GM19438 (cell line): ENCODE measurements around the gene VAV3.
"Not testable (repeated sequence)": the region's sequence is repeated elsewhere in the genome, so short reads cannot be mapped to it uniquely, and the experiment has no call there.

Experiments
- ATAC-seq: cut with Tn5 transposase; IDR thresholded peaks from one replicate; pipeline ENCODE4 v1.9.1; 2021; ENCODE audit warnings: low read depth; ENCODE audit not compliant: unreplicated experiment

Gene VAV3, protein sequence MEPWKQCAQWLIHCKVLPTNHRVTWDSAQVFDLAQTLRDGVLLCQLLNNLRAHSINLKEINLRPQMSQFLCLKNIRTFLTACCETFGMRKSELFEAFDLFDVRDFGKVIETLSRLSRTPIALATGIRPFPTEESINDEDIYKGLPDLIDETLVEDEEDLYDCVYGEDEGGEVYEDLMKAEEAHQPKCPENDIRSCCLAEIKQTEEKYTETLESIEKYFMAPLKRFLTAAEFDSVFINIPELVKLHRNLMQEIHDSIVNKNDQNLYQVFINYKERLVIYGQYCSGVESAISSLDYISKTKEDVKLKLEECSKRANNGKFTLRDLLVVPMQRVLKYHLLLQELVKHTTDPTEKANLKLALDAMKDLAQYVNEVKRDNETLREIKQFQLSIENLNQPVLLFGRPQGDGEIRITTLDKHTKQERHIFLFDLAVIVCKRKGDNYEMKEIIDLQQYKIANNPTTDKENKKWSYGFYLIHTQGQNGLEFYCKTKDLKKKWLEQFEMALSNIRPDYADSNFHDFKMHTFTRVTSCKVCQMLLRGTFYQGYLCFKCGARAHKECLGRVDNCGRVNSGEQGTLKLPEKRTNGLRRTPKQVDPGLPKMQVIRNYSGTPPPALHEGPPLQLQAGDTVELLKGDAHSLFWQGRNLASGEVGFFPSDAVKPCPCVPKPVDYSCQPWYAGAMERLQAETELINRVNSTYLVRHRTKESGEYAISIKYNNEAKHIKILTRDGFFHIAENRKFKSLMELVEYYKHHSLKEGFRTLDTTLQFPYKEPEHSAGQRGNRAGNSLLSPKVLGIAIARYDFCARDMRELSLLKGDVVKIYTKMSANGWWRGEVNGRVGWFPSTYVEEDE

DNA sequence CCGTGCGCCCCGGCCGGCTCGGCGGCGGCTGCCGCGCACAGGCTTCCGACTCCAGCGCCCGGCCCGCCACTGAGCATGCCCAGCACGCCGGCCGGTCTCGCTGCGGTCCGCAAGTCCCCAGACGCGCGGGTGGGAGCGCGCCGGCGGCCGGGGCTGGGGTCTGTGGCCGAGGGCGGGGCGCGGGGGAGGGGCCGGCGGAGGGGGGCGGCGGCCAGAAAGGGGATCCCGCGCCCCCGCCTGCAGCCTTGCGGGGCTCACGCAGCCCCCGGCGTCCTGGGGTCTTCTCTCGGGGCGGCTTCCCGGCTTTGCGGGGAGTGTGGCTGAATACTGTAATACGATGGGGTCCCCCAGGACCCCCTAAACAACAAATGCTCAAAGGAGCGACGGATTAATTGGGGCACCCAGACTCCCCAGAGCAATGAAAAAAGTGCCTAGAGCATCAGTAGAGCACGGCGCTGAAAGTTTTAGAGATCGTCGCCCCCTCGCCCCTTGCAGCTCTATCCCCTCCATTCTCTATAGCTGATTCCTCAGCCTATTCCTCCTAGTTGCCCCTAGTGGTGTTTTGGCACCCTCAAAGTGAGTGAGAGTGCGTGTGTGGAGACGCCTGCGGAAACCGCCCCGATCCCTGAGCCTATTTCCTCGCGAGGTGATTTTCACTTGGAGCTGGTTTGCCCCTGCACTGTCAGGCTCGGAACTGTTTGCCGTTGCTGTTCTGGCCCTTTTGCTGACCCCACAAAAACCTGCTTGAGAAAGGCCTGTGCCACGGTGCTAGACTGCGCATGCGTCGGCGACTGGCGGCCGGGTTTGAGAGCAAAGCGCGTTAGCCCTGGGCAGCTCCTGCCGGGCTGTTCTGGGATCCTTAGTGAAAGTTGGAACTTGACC is at the start of gene VAV3:
Gene VAV3, minus strand, starts transcription at position 71 of the 882 bp plus-strand sequence. CDS start 311 bp downstream, outside the sequence.
- ATAC-seq: no peak

DNA sequence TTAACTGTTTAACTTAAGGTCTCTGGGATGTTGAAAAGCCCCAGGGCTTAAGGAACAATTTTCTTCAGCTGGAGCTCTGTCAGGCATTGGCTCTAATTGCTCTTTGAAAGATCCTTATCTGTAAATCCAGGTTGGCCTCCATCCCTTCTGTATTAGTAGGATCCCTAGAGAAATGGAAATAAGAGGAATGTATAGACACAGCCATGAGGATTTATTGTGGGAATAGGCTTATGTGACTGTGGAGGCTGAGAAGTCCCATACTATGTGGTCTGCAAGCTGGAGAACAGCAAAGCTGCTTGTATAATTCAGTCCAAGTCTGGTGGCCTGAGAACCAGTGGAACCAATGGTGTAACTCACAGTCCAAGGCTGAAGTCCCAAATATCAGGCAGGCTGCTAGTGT is 47.6 kb upstream of the VAV3 start:
- ATAC-seq: no peak

DNA sequence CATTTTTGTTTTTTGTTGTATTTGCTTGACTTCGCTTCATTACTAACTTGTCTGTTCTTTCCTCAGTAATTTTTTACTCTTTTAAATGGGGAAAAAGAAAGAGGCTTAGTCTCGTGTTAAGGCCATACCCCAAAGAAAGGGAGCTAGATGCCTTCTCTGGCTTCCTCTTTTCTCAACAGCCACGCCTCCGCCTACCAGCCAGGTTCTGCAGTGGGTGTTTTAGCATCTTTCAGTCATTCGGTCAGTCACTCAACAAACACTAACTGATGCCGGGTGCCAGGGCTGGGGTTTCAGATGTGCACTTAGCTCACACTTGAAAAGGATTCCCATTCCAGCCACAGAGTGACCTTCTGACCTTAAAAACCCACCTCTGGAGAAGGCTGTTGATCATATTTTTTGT is 46.3 kb upstream of the VAV3 start:
- no peak for ATAC-seq

DNA sequence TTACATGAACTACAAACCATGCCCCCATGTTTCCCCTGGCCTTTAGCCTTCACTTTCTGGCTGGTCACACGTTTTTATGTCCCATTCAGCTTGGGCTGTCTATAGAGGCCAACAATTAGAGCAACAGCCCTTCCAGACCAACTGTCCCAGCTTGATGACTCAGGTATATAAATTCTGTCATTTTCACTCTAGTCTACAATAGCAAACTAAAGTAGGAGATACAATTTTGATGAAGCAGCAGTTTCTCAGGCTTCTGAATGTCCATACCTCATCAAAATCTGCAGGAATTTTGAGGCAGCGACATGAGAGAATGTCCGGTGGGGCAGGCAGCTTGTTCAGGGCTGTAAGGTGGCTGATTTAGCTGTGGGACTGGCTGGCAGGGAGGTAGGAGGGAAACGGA is 45.6 kb upstream of the VAV3 start:
- no peak for ATAC-seq

DNA sequence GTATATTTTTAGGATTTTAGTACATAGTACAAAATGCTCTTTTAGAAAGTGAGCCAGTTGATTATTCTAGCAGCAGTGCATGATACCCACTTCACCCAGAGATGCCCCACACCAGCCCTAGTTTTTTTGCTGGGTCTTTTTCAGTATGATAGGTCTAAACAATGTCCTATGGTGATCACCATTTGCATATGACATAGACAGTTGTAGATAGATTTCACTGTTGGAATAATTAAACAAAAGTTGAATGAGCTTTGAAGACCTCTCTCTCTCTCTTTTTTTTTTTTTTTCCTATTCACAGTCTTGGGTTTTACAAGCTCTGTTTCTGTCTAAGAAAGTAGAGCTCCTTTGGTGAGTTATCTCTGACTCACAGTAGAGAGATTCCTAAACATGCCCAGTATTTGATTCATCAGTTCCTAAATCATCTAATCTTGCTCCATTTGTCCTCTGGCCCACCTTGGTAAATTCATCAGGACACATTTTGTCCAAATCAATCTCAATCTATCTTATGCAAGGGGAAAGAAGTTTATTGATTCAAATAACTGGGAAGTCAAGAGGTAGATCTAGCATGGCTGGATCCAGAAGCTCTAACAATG is 44.7 kb upstream of the VAV3 start:
- no peak for ATAC-seq

DNA sequence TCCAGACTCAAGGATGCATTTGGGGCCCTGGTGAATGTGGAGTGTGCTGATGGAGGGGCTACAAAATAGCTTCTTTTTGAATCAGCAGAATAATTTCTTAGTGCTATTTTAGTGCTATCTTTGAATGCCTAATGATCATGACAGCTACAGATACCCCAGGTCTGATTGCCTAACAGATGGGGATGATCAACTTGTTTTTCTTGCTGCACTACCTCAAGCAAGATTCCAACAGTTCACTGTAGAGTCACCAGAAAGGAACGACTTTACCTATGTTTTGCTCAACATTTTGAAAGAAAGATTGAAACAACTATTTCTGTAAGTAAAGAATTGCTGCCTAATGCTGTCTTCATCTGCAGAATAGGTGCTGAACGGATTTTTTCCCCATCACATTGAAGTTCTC is 42.6 kb upstream of the VAV3 start:
- no peak for ATAC-seq

DNA sequence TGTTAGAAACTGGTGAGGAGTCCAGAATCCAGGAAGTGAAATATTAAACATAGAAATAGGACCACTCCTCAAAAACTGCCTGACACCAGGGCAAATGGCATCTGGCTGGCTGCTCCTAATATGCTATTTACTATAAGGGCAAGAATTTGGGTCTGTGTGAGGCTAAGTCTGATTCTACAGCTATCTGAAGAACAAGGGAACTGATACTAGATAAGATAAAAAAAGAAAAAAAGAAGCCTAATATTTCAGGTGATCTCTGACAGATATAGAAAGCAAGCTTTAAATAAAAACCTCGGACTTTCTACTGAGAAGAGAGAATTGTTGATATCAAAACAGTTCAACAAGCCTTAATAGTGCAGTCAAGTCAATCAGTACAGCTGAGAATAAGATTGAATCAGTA is 42.1 kb upstream of the VAV3 start:
- no peak for ATAC-seq

DNA sequence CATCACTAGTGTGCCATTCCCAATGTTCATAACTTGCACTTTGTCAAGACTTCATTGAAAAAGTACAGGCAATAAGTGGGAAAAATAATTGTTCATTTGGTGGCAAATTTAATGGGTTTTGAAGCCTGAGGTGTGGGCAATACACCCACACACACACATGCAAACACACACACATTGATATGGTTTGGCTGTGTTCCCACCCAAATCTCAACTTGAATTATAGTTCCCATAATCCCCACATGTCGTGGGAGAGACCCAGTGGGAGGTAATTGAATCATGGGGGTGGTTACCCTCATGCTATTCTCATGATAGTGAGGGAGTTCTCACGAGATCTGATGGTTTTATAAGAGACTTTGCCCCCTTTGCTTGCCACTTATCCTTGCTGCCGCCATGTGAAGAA is 39.9 kb upstream of the VAV3 start:
- not testable (repeated sequence) for ATAC-seq

DNA sequence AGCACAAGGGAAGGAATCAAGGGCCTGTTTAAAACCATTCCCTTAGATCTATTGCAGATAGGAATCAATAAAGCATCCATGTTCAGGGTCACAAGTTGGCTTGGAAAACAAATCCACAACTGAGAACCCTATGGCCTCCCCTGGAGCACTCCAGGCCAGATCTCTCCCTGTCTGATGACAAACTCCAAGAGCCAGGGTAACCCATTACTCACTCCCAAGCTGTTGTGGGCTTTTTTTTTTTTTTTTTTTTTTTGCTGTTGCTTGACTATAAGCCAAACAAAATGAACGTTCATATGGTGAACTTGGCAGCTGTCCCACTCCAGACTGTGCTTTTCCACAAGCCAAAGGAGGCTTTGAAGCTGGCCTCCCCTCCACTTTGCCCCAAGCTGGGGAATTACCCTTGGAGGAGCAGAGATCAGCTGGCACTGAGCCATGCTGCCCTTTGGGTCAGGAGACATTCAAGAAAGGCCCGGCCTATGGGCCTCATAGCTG is 35.7 kb upstream of the VAV3 start:
- no peak for ATAC-seq

DNA sequence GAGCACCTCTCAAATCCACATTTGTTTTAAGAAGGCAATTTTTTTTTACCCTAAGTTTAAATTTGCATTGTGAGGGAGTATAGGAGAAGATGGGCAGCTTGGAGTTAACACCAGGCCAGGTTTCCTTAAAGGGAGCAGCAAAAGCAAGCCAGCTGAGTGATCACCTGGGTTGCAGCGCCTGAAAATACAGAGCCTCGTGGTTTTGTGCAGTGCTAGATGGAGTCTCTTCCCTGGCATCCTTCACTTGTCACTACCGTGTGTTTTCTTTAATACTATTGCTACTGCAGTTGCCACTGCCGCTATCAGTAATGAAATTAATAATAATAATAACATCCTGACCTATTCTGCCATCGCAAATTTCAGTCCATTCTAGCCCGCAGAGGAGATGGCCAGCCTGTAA is 35.2 kb upstream of the VAV3 start:
- ATAC-seq: no peak

DNA sequence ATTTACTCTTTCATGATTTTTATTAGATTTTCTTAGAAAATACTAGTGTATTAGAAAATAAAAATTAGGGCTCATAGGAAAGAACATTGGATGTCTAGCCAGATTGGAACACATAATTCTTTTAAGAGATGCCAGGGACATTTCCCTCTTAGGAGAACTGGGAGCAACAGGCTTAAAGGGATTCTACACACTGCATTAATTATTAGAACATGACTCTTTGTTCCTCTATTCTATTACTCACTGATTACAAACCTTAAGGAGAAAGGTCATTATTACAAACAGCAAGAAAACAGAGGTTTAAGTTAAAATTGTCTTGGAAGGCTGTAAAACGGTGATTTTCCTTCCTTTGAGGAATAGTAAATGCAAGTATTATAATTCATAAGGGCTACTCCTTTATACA is 32.9 kb upstream of the VAV3 start:
- ATAC-seq: no peak

DNA sequence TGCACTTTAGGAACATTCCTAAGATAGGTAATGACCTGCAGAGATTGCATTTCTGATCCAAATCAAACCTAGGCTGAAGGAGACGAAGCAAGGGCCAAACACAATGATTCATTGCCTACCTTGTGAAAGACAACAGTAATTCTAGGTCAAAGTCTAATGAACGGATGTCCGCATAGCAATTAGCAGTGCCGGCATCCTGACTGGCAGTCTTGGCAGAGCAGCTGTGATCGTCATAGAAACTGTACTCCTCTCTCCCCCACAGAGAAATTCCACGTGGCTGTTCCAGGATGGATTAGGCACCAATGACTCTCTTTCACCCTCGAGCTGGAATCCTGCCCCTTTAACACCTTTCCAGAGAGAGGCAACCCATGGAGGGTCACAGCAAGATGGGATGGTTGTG is 28.9 kb upstream of the VAV3 start:
- ATAC-seq: no peak

DNA sequence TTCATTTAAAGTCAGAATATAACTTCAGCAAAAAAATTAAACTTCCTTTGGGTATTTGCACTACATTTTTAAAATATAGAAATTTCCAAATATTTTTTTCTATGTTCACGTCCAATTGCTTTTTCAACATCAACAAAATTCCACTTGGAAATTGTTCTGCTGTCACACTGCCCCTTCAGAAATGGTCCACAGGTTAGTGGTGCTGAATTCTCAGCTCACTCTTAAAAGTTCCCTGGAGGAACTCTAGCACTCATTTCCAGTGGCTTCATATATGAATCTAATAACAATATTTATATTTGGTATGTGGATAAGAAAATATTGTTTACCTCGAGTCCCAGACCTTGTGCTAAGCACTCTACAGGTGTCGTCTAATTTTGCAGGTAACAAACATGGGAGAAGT is 27.4 kb upstream of the VAV3 start:
- ATAC-seq: no peak

DNA sequence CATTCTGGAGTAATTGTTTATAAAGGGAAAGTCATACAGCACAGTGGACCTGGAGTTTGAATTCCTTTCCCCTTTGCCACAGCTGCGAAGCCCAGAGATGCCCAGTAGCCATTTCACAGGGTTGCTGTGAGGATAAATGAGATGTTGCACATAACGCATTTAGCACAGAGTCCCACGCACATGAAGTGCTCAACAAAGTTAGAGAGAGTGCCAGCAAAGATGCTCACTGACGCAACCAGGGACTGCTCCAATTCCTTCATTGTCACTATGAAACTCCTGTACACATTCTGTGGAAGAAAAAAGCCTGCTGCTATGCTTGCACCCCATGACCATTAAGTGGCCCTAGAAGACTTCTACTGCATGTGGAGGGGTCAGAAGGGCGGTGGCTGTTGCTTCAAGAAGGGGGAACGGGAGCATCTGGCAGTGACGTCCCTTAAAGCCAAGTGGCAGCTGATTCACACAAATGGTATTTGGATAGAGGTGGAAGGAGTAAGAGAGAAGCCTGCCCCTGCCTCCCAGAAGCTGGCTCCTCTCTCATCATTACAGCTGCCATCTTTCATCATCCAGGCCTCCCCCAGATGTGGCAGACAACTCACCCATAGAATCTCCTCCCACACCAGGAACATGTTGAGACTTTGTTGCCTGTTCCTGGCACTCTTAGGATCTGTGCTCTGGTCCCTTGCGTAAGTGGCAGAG is 26.5 kb upstream of the VAV3 start:
- no peak for ATAC-seq

DNA sequence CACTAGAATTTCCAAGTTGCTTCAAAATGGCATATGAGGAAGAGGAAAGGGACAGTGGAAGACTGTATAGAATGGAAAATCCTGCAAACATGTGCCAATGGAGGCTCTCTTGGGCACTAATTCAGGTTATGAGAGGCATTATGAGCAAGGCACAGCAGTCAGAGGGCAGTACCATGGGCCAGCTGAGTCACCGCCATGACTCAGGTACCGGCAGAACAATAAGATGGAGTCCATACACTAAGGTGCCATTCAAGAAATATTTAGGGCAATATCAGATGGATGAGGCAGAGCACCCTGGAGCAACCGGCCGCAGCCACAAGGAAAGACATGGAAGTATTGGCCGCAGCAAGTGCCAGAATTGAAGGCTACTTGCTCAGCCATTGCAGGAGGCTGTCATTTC is 25.6 kb upstream of the VAV3 start:
- ATAC-seq: no peak

DNA sequence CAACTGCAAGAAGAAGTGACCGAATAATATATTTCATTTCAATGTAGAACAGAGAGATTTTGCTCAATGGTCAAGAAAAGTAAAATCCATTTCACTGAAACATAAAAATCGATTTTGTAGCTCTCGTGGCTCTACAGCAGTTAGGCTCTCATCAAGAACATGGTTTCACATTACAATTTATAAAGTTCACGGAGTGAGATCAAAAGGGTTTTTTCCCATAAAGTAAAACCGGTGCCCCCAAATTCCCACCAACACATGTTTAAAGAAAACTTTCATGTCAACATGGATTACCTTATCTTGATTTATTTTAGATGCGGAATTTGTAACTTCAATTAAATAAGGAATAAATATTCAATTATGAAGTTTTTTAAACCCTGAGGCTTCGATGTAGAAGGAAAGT is 16.3 kb upstream of the VAV3 start:
- ATAC-seq: no peak

DNA sequence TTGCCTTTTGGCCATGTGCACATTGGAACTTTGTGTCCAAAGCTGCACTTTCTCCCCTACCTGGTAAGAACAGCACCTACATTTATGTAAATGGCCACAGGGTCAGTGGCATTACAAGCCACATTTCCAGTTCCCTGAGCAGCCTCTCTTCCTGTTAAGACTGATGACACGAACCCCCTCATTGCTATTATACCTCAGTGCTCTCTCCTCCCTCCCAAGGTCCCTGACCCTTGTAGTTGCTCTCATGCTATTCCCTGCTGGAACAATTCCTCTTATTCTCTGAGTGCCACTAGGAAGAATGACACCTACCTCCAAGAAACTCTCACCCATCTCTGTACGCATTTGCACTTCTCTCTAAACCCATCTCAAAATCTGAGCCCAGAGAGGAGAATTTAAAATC is 14.9 kb upstream of the VAV3 start:
- ATAC-seq: no peak

DNA sequence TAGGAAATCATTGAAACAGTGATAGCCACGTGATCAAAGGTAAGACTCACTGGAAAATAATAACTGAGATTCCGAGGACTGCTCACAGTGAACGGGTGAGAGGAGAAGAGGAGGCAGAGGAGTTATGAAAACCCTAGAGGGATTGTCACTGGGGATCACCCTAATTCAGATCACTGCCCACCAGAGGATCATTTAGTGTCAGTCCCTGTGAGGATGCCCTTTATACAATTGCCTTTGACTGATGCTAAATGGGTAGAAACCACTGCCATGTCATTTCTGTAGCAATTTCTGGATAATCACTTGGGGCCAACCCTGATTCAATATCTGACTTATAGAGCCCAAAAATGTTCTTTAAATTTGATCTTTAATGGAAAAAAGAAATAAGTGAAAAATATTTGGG is 14.1 kb upstream of the VAV3 start:
- no peak for ATAC-seq

DNA sequence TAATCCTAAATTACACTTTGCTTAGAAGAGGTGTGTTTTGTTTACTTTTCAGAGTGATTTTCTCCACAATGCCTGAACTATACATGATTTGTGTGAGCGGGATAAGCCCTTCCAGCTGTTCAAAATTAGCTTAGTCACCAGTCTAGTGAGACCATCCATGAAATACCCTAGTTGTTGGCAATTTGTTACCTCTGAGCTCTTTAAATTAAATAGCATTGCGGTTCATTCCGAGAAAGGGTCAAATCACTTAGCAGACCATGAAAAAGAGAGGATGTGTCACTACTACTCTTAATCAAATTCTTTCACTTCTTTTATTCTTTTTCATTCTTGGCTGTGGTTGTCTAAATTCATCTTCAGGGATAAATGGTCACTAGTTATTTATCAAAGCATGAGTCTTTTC is 11.9 kb upstream of the VAV3 start:
- ATAC-seq: no peak

DNA sequence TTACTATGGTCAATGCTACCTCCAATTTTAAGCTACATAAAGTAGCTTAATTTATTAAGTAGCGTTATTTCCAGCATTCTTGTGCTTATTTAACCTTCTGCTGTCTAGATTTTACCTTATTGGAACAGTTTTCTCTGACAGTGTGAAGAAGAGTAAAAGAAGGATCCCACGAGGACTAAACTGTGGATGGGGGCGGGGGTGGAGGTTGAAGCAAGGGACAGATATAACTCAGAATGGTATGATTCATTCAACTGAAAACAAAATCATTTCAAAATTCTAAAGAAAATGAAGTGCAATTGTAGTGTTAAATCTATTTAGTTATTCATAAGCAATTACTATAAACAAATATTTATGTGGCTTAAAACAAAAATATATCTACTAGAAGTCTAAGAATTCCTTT is 11.5 kb upstream of the VAV3 start:
- ATAC-seq: no peak
